DND-41 (cell line): ENCODE measurements around the gene GAS7.

ENCODE experiments used
- ATAC-seq: fragments of 200-7000 bp; cut with Tn5 transposase; 3 replicates; pipeline ENCODE4 v1.9.1; 2021; ENCODE audit warnings: low read depth; ENCODE audit not compliant: insufficient read depth
- DNase-seq: peaks from one replicate; pipeline ENCODE4 v3.0.0-alpha.2; 2020
- H2AFZ ChIP-seq: 2 replicates; pipeline ENCODE4 v1.6.0; 2012; ENCODE audit warnings: low read depth, low read length
- H3K27ac ChIP-seq: 2 replicates; pipeline ENCODE4 v1.5.1; 2012; ENCODE audit warnings: low read length, inconsistent platforms
- H3K27me3 ChIP-seq: fragments of 200-600 bp; sonication (generic); 2 replicates; pipeline ENCODE4 v1.6.0; 2012; ENCODE audit warnings: low read length, mild to moderate bottlenecking, inconsistent platforms; ENCODE audit not compliant: insufficient read depth, poor library complexity
- H3K36me3 ChIP-seq: 2 replicates; pipeline ENCODE4 v1.5.1; 2012; ENCODE audit warnings: low read length, inconsistent platforms; ENCODE audit not compliant: insufficient read depth
- H3K4me1 ChIP-seq: 2 replicates; pipeline ENCODE4 v1.5.1; 2012; ENCODE audit warnings: mild to moderate bottlenecking, low read length; ENCODE audit not compliant: insufficient read depth
- H3K4me2 ChIP-seq: 2 replicates; pipeline ENCODE4 v1.6.0; 2012; ENCODE audit warnings: mild to moderate bottlenecking, moderate library complexity, low read length, inconsistent platforms; ENCODE audit not compliant: insufficient read depth
- H3K4me3 ChIP-seq, 2 experiments: fragments of 200-600 bp in 1 of 2; shearing (Covaris generic) in 1 of 2; 2 replicates each; pipeline ENCODE4 v1.5.1; 2012 to 2016; ENCODE audit warnings: inconsistent platforms in 2 of 2, low read length in 2 of 2, mild to moderate bottlenecking in 2 of 2, low read depth in 1 of 2, moderate library complexity in 1 of 2
- H3K79me2 ChIP-seq: 2 replicates; pipeline ENCODE4 v1.6.0; 2012; ENCODE audit warnings: low read length, inconsistent platforms; ENCODE audit not compliant: insufficient read depth
- H3K9ac ChIP-seq: 2 replicates; pipeline ENCODE4 v1.6.0; 2012; ENCODE audit warnings: low read depth, mild to moderate bottlenecking, inconsistent platforms, low read length, moderate library complexity
- H3K9me3 ChIP-seq: 2 replicates; pipeline ENCODE4 v1.5.1; 2012; ENCODE audit warnings: low read length, moderate library complexity, mild to moderate bottlenecking, inconsistent platforms; ENCODE audit not compliant: insufficient read depth, severe bottlenecking
- H4K20me1 ChIP-seq: 2 replicates; pipeline ENCODE4 v1.6.0; 2012; ENCODE audit warnings: low read length; ENCODE audit not compliant: insufficient read depth
- CTCF ChIP-seq: IDR thresholded peaks from 2 replicates; pipeline ENCODE4 v1.5.1; 2012; ENCODE audit warnings: borderline replicate concordance, low read length, moderate library complexity, mild to moderate bottlenecking; ENCODE audit not compliant: poor library complexity, severe bottlenecking; ENCODE audit errors: extremely low read depth
- EZH2 ChIP-seq: IDR thresholded peaks from 3 replicates; pipeline ENCODE4 v1.6.1; 2012; ENCODE audit warnings: borderline replicate concordance, low read depth, mild to moderate bottlenecking, moderate library complexity, low read length, inconsistent platforms; ENCODE audit not compliant: severe bottlenecking

Gene GAS7

GRCh38 chr17:10183931-10184930, 14.2 kb downstream of the GAS7 start:
- H3K4me2 ChIP-seq: no peak overlapping the region
- no peak overlapping the region for H3K27ac ChIP-seq
- H3K36me3 ChIP-seq: no peaks in the 10 kb centered on the region
- no peak overlapping the region for H3K9ac ChIP-seq
- H3K4me1 ChIP-seq: no peaks in the 10 kb centered on the region
- H3K79me2 ChIP-seq: peaks cover 29% of the 10 kb centered on the region
- TF ChIP-seq EZH2 (no peak), CTCF (no peak)
- H4K20me1 ChIP-seq: peaks cover 4% of the 10 kb centered on the region; the same call in 1 of the 2 replicates
- DNase-seq: no peak
- H3K9me3 ChIP-seq: no peaks in the 10 kb centered on the region
- no peak overlapping the region for H2AFZ ChIP-seq
- no peaks in the 10 kb centered on the region for H3K27me3 ChIP-seq
- no peak overlapping the region for H3K4me3 ChIP-seq
- ATAC-seq: no peak

GRCh38 chr17:10182785-10183184, 15.6 kb downstream of the GAS7 start:
- Histone ChIP-seq H3K79me2 (peaks cover 31% of the 10 kb centered on the region), H4K20me1 (peaks cover 10% of the 10 kb centered on the region)
- TF ChIP-seq CTCF: no peak

GRCh38 chr17:10178506-10178991, 19.9 kb downstream of the GAS7 start:
- H3K79me2 ChIP-seq: peaks cover 17% of the 10 kb centered on the region; the same call in 1 of the 2 replicates
- no peak overlapping the region for H3K27ac ChIP-seq
- no peak overlapping the region for H3K4me3 ChIP-seq
- H3K4me1 ChIP-seq: no peaks in the 10 kb centered on the region
- no peak overlapping the region for H3K9ac ChIP-seq
- TF ChIP-seq CTCF (no peak), EZH2 (no peak)
- H2AFZ ChIP-seq: no peak overlapping the region
- H4K20me1 ChIP-seq: peaks cover 23% of the 10 kb centered on the region
- H3K36me3 ChIP-seq: no peaks in the 10 kb centered on the region
- no peak for DNase-seq
- H3K9me3 ChIP-seq: no peaks in the 10 kb centered on the region
- no peak for ATAC-seq
- no peak overlapping the region for H3K4me2 ChIP-seq
- no peaks in the 10 kb centered on the region for H3K27me3 ChIP-seq

More at GRCh38 chr17:10182785-10183184, 15.6 kb downstream of the GAS7 start:
- H3K9me3 ChIP-seq: no peaks in the 10 kb centered on the region
- H3K27ac ChIP-seq: no peak overlapping the region
- no peaks in the 10 kb centered on the region for H3K4me1 ChIP-seq
- no peak overlapping the region for H3K4me2 ChIP-seq
- ATAC-seq (no peak), DNase-seq (no peak)
- H3K4me3 ChIP-seq: no peak overlapping the region
- no peaks in the 10 kb centered on the region for H3K27me3 ChIP-seq
- H2AFZ ChIP-seq: no peak overlapping the region
- no peaks in the 10 kb centered on the region for H3K36me3 ChIP-seq
- H3K9ac ChIP-seq: no peak overlapping the region
